ENCODE data around the gene NEURL3.
A peak's percentile ranks its signal among the peaks of the same experiment; 100 is the strongest.

The NEURL3 gene

DNA sequence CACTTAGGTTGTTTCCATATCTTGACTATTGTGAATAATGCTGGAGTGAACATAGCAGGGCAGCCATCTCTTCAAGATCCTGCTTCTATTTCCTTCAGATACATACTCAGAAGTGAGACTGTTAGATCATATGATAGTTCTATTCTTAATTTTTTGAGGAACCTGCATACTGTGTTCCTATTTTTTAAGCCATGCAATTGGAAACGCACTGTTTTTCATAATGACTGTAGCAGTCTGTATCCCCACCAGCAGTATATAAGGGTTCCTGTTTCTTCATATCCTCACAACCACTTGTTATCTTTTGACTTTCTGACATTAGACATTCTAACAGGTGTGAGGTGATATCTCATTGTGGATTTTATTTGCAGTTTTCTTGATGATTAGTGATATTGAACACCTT is 15.5 kb downstream of the NEURL3 start:
- Histone ChIP-seq H3K4me1 (ENCODE audit: low read depth, poor library complexity, severe bottlenecking) (peaks cover 6% of the 10 kb centered on the region), H2AFZ (ENCODE audit: low read depth) (no peak overlapping the region), H3K36me3 (ENCODE audit: insufficient read depth) (no peaks in the 10 kb centered on the region), H3K79me2 (ENCODE audit: insufficient read depth, low read depth) (no peaks in the 10 kb centered on the region), H3K27ac (no peak overlapping the region), H3K27me3 (ENCODE audit: insufficient read depth, low read depth) (no peaks in the 10 kb centered on the region), H3K9ac (no peak overlapping the region), H3K4me3 (IDR thresholded peaks at IDR 0.05; ENCODE audit: insufficient read depth, low read depth, low read length) (no peak overlapping the region), H4K20me1 (ENCODE audit: insufficient read depth) (no peaks in the 10 kb centered on the region), H3K4me2 (no peak overlapping the region)
- no peak for TF ChIP-seq CTCF (conservative IDR thresholded peaks at IDR 0.05; ENCODE audit: low read depth, low read length)

- H3K4me1 ChIP-seq (ENCODE audit: low read depth, poor library complexity, severe bottlenecking): peaks cover 6% of the 10 kb centered on the region
- H3K4me3 ChIP-seq (IDR thresholded peaks at IDR 0.05; ENCODE audit: insufficient read depth, low read depth, low read length): no peak overlapping the region
- no peak overlapping the region for H3K27ac ChIP-seq
- TF ChIP-seq CTCF (conservative IDR thresholded peaks at IDR 0.05; ENCODE audit: low read depth, low read length): no peak
- H3K9ac ChIP-seq: no peak overlapping the region
- H2AFZ ChIP-seq (ENCODE audit: low read depth): no peak overlapping the region
- no peaks in the 10 kb centered on the region for H3K79me2 ChIP-seq (ENCODE audit: insufficient read depth, low read depth)
- no peak overlapping the region for H3K4me2 ChIP-seq
- no peaks in the 10 kb centered on the region for H3K36me3 ChIP-seq (ENCODE audit: insufficient read depth)
- no peaks in the 10 kb centered on the region for H4K20me1 ChIP-seq (ENCODE audit: insufficient read depth)
- no peaks in the 10 kb centered on the region for H3K27me3 ChIP-seq (ENCODE audit: insufficient read depth, low read depth)
These were observed 15.9 kb downstream of the NEURL3 start for GRCh38 chr2:96489261-96489660.

GRCh38 chr2:96486696-96487095 is 18.5 kb downstream of the NEURL3 start:
- no peaks in the 10 kb centered on the region for H3K36me3 ChIP-seq (ENCODE audit: insufficient read depth)
- H3K4me2 ChIP-seq: peak overlapping the region; percentile 55
- no peaks in the 10 kb centered on the region for H4K20me1 ChIP-seq (ENCODE audit: insufficient read depth)
- H3K9ac ChIP-seq: peak overlapping the region; percentile 39; the same call in 1 of the 2 replicates
- no peak overlapping the region for H3K4me3 ChIP-seq (IDR thresholded peaks at IDR 0.05; ENCODE audit: insufficient read depth, low read depth, low read length)
- no peak for TF ChIP-seq CTCF (conservative IDR thresholded peaks at IDR 0.05; ENCODE audit: low read depth, low read length)
- H3K27me3 ChIP-seq (ENCODE audit: insufficient read depth, low read depth): no peaks in the 10 kb centered on the region
- H3K27ac ChIP-seq: no peak overlapping the region
- peak overlapping the region; percentile 87; the same call in 1 of the 2 replicates for H2AFZ ChIP-seq (ENCODE audit: low read depth)
- peaks cover 6% of the 10 kb centered on the region for H3K4me1 ChIP-seq (ENCODE audit: low read depth, poor library complexity, severe bottlenecking)
- H3K79me2 ChIP-seq (ENCODE audit: insufficient read depth, low read depth): no peaks in the 10 kb centered on the region

- peak overlapping the region; percentile 87; the same call in 1 of the 2 replicates for H2AFZ ChIP-seq (ENCODE audit: low read depth)
- H3K27ac ChIP-seq: peak overlapping the region; percentile 34; the same call in 1 of the 2 replicates
- no peaks in the 10 kb centered on the region for H4K20me1 ChIP-seq (ENCODE audit: insufficient read depth)
- H3K4me1 ChIP-seq (ENCODE audit: low read depth, poor library complexity, severe bottlenecking): peaks cover 6% of the 10 kb centered on the region
- no peak overlapping the region for H3K4me3 ChIP-seq (IDR thresholded peaks at IDR 0.05; ENCODE audit: insufficient read depth, low read depth, low read length)
- no peak for TF ChIP-seq CTCF (conservative IDR thresholded peaks at IDR 0.05; ENCODE audit: low read depth, low read length)
- H3K4me2 ChIP-seq: peak overlapping the region; percentile 55
- H3K79me2 ChIP-seq (ENCODE audit: insufficient read depth, low read depth): no peaks in the 10 kb centered on the region
- no peaks in the 10 kb centered on the region for H3K36me3 ChIP-seq (ENCODE audit: insufficient read depth)
- peak overlapping the region; percentile 39; the same call in 1 of the 2 replicates for H3K9ac ChIP-seq
- no peaks in the 10 kb centered on the region for H3K27me3 ChIP-seq (ENCODE audit: insufficient read depth, low read depth)
These were observed 19.2 kb downstream of the NEURL3 start for GRCh38 chr2:96485751-96486651.

All from KMS-11 (cell line).